Panc1 (cell line): ENCODE data around the gene C19orf44. TPM values are rescaled to one million over a fixed set of nuclear protein-coding genes. Genes with fewer than 3 reads are reported as not detected.

Experiments used
- ATAC-seq: fragments of 200-7000 bp; cut with Tn5 transposase; 2 replicates; pipeline ENCODE4 v1.9.1; 2020; ENCODE audit warnings: mild to moderate bottlenecking, moderate library complexity
- BruUV-seq: library from RNA; stranded (reverse); fragments of 400-500 nt; replicated peaks from 2 replicates; lab custom pipeline; 2021; lab: Mats Ljungman, UMichigan
- CTCF ChIA-PET: fragments of 300-600 bp; sonication (Branson Sonifier 250); formaldehyde crosslinking; loops from one replicate; lab custom pipeline; 2022; ENCODE audit warnings: antibody characterized with exemption; lab: Charles Lee
- POLR2A ChIA-PET: fragments of 300-600 bp; sonication (Branson Sonifier 250); formaldehyde crosslinking; loops from one replicate; lab custom pipeline; 2022; ENCODE audit warnings: antibody characterized with exemption; lab: Charles Lee
- DNase-seq: peaks from one replicate; pipeline ENCODE4 v3.0.0-alpha.2; 2010; ENCODE audit warnings: low read depth, low spot score
- H3K27ac ChIP-seq: 2 replicates; pipeline ENCODE4 v1.5.1; 2011; ENCODE audit warnings: mild to moderate bottlenecking, low read length, inconsistent platforms
- H3K27me3 ChIP-seq: fragments of 200-500 bp; sonication (Bioruptor generic); 2 replicates; pipeline ENCODE4 v1.6.0; 2014; ENCODE audit warnings: low read length, inconsistent platforms; ENCODE audit not compliant: control insufficient read depth, insufficient read depth
- H3K36me3 ChIP-seq: fragments of 200-500 bp; sonication (Bioruptor generic); 2 replicates; pipeline ENCODE4 v1.5.1; 2014; ENCODE audit warnings: inconsistent platforms, mild to moderate bottlenecking, low read length, moderate library complexity; ENCODE audit not compliant: control insufficient read depth, insufficient read depth
- H3K4me1 ChIP-seq: 2 replicates; pipeline ENCODE4 v1.5.1; 2011; ENCODE audit warnings: inconsistent platforms, mild to moderate bottlenecking, low read length, moderate library complexity; ENCODE audit not compliant: control insufficient read depth, insufficient read depth
- H3K4me3 ChIP-seq, 2 experiments: 2 replicates each; pipeline ENCODE4 v1.5.1; 2011 to 2012; ENCODE audit warnings: low read depth in 2 of 2, low read length in 2 of 2, mild to moderate bottlenecking in 2 of 2, inconsistent platforms in 1 of 2, moderate library complexity in 1 of 2
- H3K9me3 ChIP-seq: fragments of 200-500 bp; sonication (Bioruptor generic); 2 replicates; pipeline ENCODE4 v1.5.1; 2014; ENCODE audit warnings: low read depth, mild to moderate bottlenecking, inconsistent platforms, low read length, moderate library complexity; ENCODE audit not compliant: control insufficient read depth, insufficient read depth
- POLR2AphosphoS5 ChIP-seq: IDR thresholded peaks from 2 replicates; pipeline ENCODE4 v1.6.1; 2012; ENCODE audit warnings: mild to moderate bottlenecking, low read depth, low read length, moderate library complexity
- SIN3A ChIP-seq: IDR thresholded peaks from 2 replicates; pipeline ENCODE4 v1.6.1; 2012; ENCODE audit warnings: low read depth, mild to moderate bottlenecking, low read length, moderate library complexity, borderline replicate concordance; ENCODE audit not compliant: insufficient read depth
- TCF7L2 ChIP-seq: IDR thresholded peaks from 2 replicates; pipeline ENCODE4 v1.6.1; 2011; ENCODE audit warnings: mild to moderate bottlenecking, low read depth, low read length, inconsistent platforms
- in situ Hi-C: cut with HindIII; loops from 2 replicates; pipeline ENCODE4 v1.10.0; 2016; ENCODE audit warnings: low sequenced_read_pairs, low pct_unique_long_range_greater_than_20kb
- intact Hi-C: fragments of 100-400 bp; cut with micrococcal nuclease; formaldehyde crosslinking; loops from one replicate; pipeline ENCODE4 v1.10.0; 2022; ENCODE audit not compliant: unreplicated experiment
- total RNA-seq: library from RNA; stranded (reverse); gene quantifications from one replicate; pipeline ENCODE4 v1.2.1, GENCODE V29; 2021; ENCODE audit not compliant: unreplicated experiment
- TF ChIP-seq, protein P1 (sequence below), 2 experiments: IDR thresholded peaks; 2 replicates each; pipeline ENCODE4 v1.6.1; 2011 to 2012; ENCODE audit warnings: low read depth in 2 of 2, control low read depth in 1 of 2, low read length in 1 of 2, mild to moderate bottlenecking in 1 of 2, moderate library complexity in 1 of 2; ENCODE audit not compliant: insufficient read depth in 1 of 2
- TF ChIP-seq, protein P2 (sequence below): fragments of 450-650 bp; IDR thresholded peaks from 2 replicates; pipeline ENCODE4 v1.5.1; 2017; ENCODE audit warnings: mild to moderate bottlenecking

The C19orf44 gene
- total RNA-seq, 1 experiment from 2014 or later, result 4.4 TPM

DNA sequence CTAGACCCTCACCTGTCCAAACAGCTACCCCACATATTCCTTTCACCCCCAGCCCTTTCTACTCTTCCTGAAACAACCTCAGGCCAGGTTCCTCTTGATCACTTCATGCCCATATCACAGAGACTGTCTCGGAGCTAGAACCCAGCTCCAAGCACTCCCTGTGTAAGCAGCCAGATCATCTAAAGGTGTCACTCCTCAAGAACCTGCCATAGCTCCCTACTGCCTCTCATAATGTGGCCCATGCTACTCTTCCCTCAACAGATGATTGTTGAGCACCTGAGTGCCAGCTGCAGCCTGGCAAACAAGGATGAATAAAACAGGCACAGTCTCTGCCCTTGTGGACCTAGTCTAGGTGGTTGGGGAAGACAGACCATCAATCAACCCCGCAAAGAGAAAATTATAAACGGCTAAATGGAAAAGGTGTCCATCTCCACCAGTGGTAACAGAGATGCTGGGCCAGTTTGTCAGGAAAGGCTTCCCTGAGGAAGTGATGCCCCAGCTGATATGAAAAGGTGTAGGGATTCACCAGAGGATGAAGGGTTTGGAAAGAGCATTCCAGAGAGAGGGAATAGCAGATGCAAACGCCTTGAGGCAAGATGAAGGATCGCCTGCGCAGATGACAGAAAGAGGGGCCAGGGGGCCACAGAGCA is 32.7 kb upstream of the C19orf44 start:
- TF ChIP-seq TCF7L2 (no peak), POLR2AphosphoS5 (no peak), SIN3A (no peak)
- TF ChIP-seq, protein P1, sequence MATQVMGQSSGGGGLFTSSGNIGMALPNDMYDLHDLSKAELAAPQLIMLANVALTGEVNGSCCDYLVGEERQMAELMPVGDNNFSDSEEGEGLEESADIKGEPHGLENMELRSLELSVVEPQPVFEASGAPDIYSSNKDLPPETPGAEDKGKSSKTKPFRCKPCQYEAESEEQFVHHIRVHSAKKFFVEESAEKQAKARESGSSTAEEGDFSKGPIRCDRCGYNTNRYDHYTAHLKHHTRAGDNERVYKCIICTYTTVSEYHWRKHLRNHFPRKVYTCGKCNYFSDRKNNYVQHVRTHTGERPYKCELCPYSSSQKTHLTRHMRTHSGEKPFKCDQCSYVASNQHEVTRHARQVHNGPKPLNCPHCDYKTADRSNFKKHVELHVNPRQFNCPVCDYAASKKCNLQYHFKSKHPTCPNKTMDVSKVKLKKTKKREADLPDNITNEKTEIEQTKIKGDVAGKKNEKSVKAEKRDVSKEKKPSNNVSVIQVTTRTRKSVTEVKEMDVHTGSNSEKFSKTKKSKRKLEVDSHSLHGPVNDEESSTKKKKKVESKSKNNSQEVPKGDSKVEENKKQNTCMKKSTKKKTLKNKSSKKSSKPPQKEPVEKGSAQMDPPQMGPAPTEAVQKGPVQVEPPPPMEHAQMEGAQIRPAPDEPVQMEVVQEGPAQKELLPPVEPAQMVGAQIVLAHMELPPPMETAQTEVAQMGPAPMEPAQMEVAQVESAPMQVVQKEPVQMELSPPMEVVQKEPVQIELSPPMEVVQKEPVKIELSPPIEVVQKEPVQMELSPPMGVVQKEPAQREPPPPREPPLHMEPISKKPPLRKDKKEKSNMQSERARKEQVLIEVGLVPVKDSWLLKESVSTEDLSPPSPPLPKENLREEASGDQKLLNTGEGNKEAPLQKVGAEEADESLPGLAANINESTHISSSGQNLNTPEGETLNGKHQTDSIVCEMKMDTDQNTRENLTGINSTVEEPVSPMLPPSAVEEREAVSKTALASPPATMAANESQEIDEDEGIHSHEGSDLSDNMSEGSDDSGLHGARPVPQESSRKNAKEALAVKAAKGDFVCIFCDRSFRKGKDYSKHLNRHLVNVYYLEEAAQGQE (IDR thresholded peaks at IDR 0.05; ENCODE audit: insufficient read depth in 1 of 2, low read depth in 2 of 2, low read length in 1 of 2), result no peak
- TF ChIP-seq, protein P2, sequence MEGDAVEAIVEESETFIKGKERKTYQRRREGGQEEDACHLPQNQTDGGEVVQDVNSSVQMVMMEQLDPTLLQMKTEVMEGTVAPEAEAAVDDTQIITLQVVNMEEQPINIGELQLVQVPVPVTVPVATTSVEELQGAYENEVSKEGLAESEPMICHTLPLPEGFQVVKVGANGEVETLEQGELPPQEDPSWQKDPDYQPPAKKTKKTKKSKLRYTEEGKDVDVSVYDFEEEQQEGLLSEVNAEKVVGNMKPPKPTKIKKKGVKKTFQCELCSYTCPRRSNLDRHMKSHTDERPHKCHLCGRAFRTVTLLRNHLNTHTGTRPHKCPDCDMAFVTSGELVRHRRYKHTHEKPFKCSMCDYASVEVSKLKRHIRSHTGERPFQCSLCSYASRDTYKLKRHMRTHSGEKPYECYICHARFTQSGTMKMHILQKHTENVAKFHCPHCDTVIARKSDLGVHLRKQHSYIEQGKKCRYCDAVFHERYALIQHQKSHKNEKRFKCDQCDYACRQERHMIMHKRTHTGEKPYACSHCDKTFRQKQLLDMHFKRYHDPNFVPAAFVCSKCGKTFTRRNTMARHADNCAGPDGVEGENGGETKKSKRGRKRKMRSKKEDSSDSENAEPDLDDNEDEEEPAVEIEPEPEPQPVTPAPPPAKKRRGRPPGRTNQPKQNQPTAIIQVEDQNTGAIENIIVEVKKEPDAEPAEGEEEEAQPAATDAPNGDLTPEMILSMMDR, result no peak
- POLR2A ChIA-PET, result interaction anchor here (0.6 kb wide), 1 partner anchor 46 kb away, joined by 3 read pairs; no protein-coding TSS in a partner anchor
- H3K27me3 ChIP-seq, result no peaks in the 10 kb centered on the region

DNA sequence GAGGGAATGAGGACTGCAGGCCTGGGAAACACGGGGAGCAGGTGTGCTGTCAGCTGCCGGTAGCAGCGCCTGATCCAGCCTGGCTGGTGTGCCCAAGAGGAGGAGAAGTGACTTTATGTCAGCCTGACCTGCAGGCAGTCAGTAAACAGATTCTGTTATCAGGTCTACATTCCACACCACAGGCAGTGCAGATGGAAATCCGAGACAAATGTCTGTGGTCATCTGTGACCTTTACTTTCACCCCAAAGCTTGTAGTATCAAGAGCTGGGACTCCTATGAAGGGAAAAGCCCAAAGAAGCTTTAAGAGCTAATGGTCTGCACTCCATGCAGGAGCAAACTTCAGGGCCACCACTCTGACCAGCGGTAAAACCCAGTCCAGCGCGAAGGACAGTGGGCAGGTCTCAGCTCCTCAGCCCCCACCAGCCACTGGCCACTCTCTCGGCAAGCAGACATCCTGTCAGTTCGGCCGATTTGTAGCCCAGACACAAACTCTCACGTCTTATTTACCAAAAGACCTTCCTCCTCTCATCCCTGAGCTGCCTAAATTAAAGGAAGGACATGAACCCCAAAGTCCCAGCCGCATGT is 32.1 kb upstream of the C19orf44 start:
- H3K4me1 ChIP-seq, result peaks cover 14% of the 10 kb centered on the region
- no peaks in the 10 kb centered on the region for H3K36me3 ChIP-seq
- ChIA-PET CTCF (no interaction called here), POLR2A (no interaction called here)
- H3K27ac ChIP-seq, result no peak overlapping the region
- intact Hi-C loops, result no loop called here
- H3K4me3 ChIP-seq, result no peak overlapping the region
- TF ChIP-seq POLR2AphosphoS5 (no peak), TCF7L2 (no peak), SIN3A (no peak)
- TF ChIP-seq, protein P2, result no peak
- TF ChIP-seq, protein P1 (IDR thresholded peaks at IDR 0.05; ENCODE audit: insufficient read depth in 1 of 2, low read depth in 2 of 2, low read length in 1 of 2), result no peak
- no peak for DNase-seq
- no TSS peak for BruUV-seq
- H3K9me3 ChIP-seq, result no peaks in the 10 kb centered on the region
- in situ Hi-C loops, result no loop called here
- peak; percentile 8; the same call in 1 of the 2 replicates for ATAC-seq
- H3K27me3 ChIP-seq, result no peaks in the 10 kb centered on the region

More for the DNA sequence above, 32.7 kb upstream of the C19orf44 start:
- intact Hi-C loops, result no loop called here
- ATAC-seq (no peak), DNase-seq (no peak)
- no TSS peak for BruUV-seq
- in situ Hi-C loops, result no loop called here
- CTCF ChIA-PET, result no interaction called here
- no peak overlapping the region for H3K27ac ChIP-seq
- no peak overlapping the region for H3K4me3 ChIP-seq
- peaks cover 20% of the 10 kb centered on the region for H3K4me1 ChIP-seq
- H3K36me3 ChIP-seq, result no peaks in the 10 kb centered on the region
- H3K9me3 ChIP-seq, result no peaks in the 10 kb centered on the region
